Inflammatory macrophage (primary cell): ENCODE measurements around the gene SCIMP.
"Not testable (repeated sequence)": the region's sequence is repeated elsewhere in the genome, so short reads cannot be mapped to it uniquely, and the experiment has no call there.

ENCODE experiments used
- DNase-seq, 2 donors: peaks; one replicate each; pipeline ENCODE4 v3.0.0-alpha.2; 2020 to 2022

SCIMP gene

GRCh38 chr17:5237541-5238016 lies 2.9 kb upstream of the SCIMP start:
- peak; percentile 85 to 86 for DNase-seq

- no peak for DNase-seq
Observed at GRCh38 chr17:5236938-5237540, 2.4 kb upstream of the SCIMP start.

- not testable (repeated sequence) for DNase-seq
Observed at GRCh38 chr17:5233492-5233891, 1.2 kb downstream of the SCIMP start.

GRCh38 chr17:5226940-5227878 lies 7.5 kb downstream of the SCIMP start:
- peak in 1 of 2 donors; percentile 29 for DNase-seq

GRCh38 chr17:5225668-5226457 lies 8.8 kb downstream of the SCIMP start:
- peak; percentile 52 to 68 for DNase-seq

- not testable (repeated sequence) for DNase-seq
Observed at GRCh38 chr17:5221912-5222311, 12.7 kb downstream of the SCIMP start.

GRCh38 chr17:5220074-5220473 lies 14.6 kb downstream of the SCIMP start:
- no peak for DNase-seq

- no peak for DNase-seq
Observed at GRCh38 chr17:5219536-5219935, 15.1 kb downstream of the SCIMP start.

GRCh38 chr17:5217562-5217961 lies 17.1 kb downstream of the SCIMP start:
- DNase-seq: not testable (repeated sequence)

- DNase-seq: peak; percentile 49 to 75
Observed at GRCh38 chr17:5211458-5211857, 23.2 kb downstream of the SCIMP start.

GRCh38 chr17:5210614-5211252 lies 23.9 kb downstream of the SCIMP start:
- peak; percentile 68 to 72 for DNase-seq

- no peak for DNase-seq
Observed at GRCh38 chr17:5210091-5210490, 24.6 kb downstream of the SCIMP start.

- DNase-seq: no peak
Observed at GRCh38 chr17:5209396-5209795, 25.3 kb downstream of the SCIMP start.

GRCh38 chr17:5203908-5204294 lies 30.8 kb downstream of the SCIMP start:
- DNase-seq: no peak

- no peak for DNase-seq
Observed at GRCh38 chr17:5203178-5203907, 31.3 kb downstream of the SCIMP start.

- DNase-seq: no peak
Observed at GRCh38 chr17:5201011-5201410, 33.6 kb downstream of the SCIMP start.

- DNase-seq: no peak
Observed at GRCh38 chr17:5200360-5200759, 34.3 kb downstream of the SCIMP start.

GRCh38 chr17:5198472-5198871 lies 36.2 kb downstream of the SCIMP start:
- no peak for DNase-seq

- no peak for DNase-seq
Observed at GRCh38 chr17:5194346-5194745, 40.3 kb downstream of the SCIMP start.

GRCh38 chr17:5191541-5192417 lies 42.9 kb downstream of the SCIMP start, which contains the start of gene ZNF594:
TSS of gene ZNF594 (minus strand) at chr17:5191868. CDS start at chr17:5184256, 7,612 bp downstream.
- peak; percentile 96 to 97 for DNase-seq

GRCh38 chr17:5184288-5184687 lies 50.4 kb downstream of the SCIMP start:
- no peak for DNase-seq
